Left ventricle myocardium inferior (tissue), 1 donor: ENCODE results near the gene PTGDS. TPM values are rescaled to one million over a fixed set of nuclear protein-coding genes. Genes with fewer than 3 reads are reported as not detected.

Experiments used
- DNase-seq: peaks from one replicate; pipeline ENCODE4 v3.0.0-alpha.2; 2020
- H3K27ac ChIP-seq: fragments of 200-600 bp; replicated peaks from 2 replicates; pipeline ENCODE4 v1.8.0; 2021
- H3K27me3 ChIP-seq: fragments of 200-600 bp; 2 replicates; pipeline ENCODE4 v1.8.0; 2021; ENCODE audit warnings: low read depth
- H3K36me3 ChIP-seq: fragments of 200-600 bp; 2 replicates; pipeline ENCODE4 v1.8.0; 2021
- H3K4me1 ChIP-seq: fragments of 200-600 bp; 2 replicates; pipeline ENCODE4 v1.8.0; 2021
- H3K4me3 ChIP-seq: fragments of 200-600 bp; 2 replicates; pipeline ENCODE4 v1.8.0; 2021; ENCODE audit warnings: mild to moderate bottlenecking, moderate library complexity
- H3K9me3 ChIP-seq: fragments of 200-600 bp; replicated peaks from 2 replicates; pipeline ENCODE4 v1.8.0; 2021
- CTCF ChIP-seq: fragments of 200-600 bp; IDR thresholded peaks from 2 replicates; pipeline ENCODE4 v1.8.0; 2021; ENCODE audit warnings: antibody characterized with exemption, mild to moderate bottlenecking, borderline replicate concordance
- intact Hi-C: fragments of 100-400 bp; cut with micrococcal nuclease; formaldehyde crosslinking; loops from one replicate; pipeline ENCODE4 v1.11.0; 2022
- total RNA-seq: library from RNA; stranded (reverse); fragmentation: NEBNext Ultra II Directional; extraction: Animal tissue kit (Norgen Biotek cat#: 25700); gene quantifications from one replicate; pipeline ENCODE4 v1.2.1, GENCODE V29; 2021
- donor health status: DM: no; HTN: yes; CAD: no; lungs with severe emphysema.

PTGDS gene
- total RNA-seq, 1 donor from 2014 or later: 3,579 TPM

- H3K27ac ChIP-seq: peak overlapping the region; percentile 91
- no peak for DNase-seq
- H3K4me1 ChIP-seq: peaks cover 62% of the 10 kb centered on the region
- H3K27me3 ChIP-seq: peaks cover 15% of the 10 kb centered on the region
- intact Hi-C loops: no loop called here
- no peaks in the 10 kb centered on the region for H3K36me3 ChIP-seq
- peak overlapping the region; percentile 42 for H3K4me3 ChIP-seq
- H3K9me3 ChIP-seq: no peaks in the 10 kb centered on the region
- no peak for TF ChIP-seq CTCF
These were observed 7.2 kb downstream of the PTGDS start for GRCh38 chr9:136984464-136985026.

- DNase-seq: no peak
- TF ChIP-seq CTCF: no peak
- peaks cover 15% of the 10 kb centered on the region for H3K27me3 ChIP-seq
- no peak overlapping the region for H3K27ac ChIP-seq
- no peaks in the 10 kb centered on the region for H3K9me3 ChIP-seq
- peak overlapping the region; percentile 42 for H3K4me3 ChIP-seq
- intact Hi-C loops: no loop called here
- no peaks in the 10 kb centered on the region for H3K36me3 ChIP-seq
- H3K4me1 ChIP-seq: peaks cover 57% of the 10 kb centered on the region
These were observed 7.8 kb downstream of the PTGDS start for GRCh38 chr9:136985027-136985602.

- no peak for TF ChIP-seq CTCF
- Histone ChIP-seq H3K4me3 (peak overlapping the region; percentile 42), H3K27ac (no peak overlapping the region), H3K9me3 (peaks cover 4% of the 10 kb centered on the region), H3K27me3 (peaks cover 15% of the 10 kb centered on the region), H3K36me3 (no peaks in the 10 kb centered on the region), H3K4me1 (peaks cover 49% of the 10 kb centered on the region)
- intact Hi-C loops: no loop called here
- DNase-seq: no peak
These were observed 8.5 kb downstream of the PTGDS start for GRCh38 chr9:136985853-136986252.

DNA sequence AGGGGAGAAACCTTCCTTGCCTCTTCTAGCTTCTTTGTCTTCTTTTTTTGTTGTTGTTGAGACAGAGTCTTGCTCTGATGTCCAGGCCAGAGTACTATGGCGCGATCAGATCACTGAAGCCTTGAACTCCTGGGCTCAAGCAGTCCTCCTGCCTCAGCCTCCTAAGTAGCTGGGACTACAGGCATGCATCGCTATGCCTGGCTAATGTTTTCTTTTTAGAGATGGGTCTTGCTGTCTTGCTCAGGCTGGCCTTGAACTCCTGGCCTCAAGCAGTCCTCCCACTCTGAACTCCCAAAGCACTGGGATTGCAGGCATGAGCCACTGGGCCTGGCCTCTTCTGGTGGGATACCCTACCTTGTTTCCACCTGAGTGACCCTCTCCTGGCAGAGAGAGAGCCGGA is 11.6 kb downstream of the PTGDS start:
- no peak for DNase-seq
- intact Hi-C loops: no loop called here
- TF ChIP-seq CTCF: no peak

GRCh38 chr9:136990242-136990911 is 13.1 kb downstream of the PTGDS start:
- intact Hi-C loops: no loop called here
- H3K4me3 ChIP-seq: no peak overlapping the region
- no peak for DNase-seq
- peaks cover 4% of the 10 kb centered on the region for H3K9me3 ChIP-seq
- peak overlapping the region; percentile 92 for H3K27ac ChIP-seq
- TF ChIP-seq CTCF: no peak
- H3K4me1 ChIP-seq: peaks cover 49% of the 10 kb centered on the region
- peaks cover 11% of the 10 kb centered on the region for H3K36me3 ChIP-seq
- H3K27me3 ChIP-seq: peaks cover 32% of the 10 kb centered on the region

More for the DNA sequence above, 11.6 kb downstream of the PTGDS start:
- H3K27ac ChIP-seq: no peak overlapping the region
- H3K9me3 ChIP-seq: peaks cover 4% of the 10 kb centered on the region
- no peak overlapping the region for H3K4me3 ChIP-seq
- H3K4me1 ChIP-seq: peaks cover 49% of the 10 kb centered on the region
- peaks cover 6% of the 10 kb centered on the region for H3K36me3 ChIP-seq
- H3K27me3 ChIP-seq: peaks cover 25% of the 10 kb centered on the region
